ENCODE measurements around the gene C9orf78. TPM values are rescaled to one million over a fixed set of nuclear protein-coding genes. Genes with fewer than 3 reads are reported as not detected.

Gene C9orf78
- total RNA-seq, 3 donors from 2014 or later = 56.7 to 189 (median 57.8) TPM

DNA sequence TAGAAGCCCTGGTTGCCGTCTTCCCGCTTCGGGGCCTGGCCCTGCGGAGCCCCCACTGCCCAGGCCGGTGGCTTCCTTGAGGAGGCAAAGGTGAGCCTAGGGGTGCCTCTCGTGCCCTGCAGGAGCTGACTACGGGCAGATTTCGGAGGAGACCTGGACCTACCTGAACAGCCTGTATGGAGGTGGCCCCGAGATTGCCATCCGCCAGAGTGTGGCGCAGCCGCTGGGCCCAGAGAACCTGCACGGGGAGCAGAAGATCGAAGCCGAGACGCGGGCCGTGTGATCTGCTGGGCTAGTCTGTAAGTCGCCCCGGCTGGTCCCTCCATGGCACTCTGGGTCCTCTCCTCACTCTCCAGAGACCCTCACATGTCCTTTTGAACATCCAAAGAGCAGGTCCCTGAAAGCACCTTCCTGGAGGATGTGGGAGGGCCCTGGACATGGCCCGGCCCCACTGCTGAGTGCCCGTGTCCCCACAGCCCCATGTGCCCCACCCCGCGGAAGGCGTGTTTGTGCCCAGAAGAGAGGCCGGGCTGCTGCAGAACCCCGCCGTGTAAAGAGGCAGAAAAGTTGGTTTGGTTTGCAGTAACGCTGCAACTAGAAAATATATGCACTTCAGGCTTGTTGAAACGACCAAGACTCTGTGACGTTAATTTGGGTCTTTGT is 45.0 kb upstream of the C9orf78 start:
- TF ChIP-seq POLR2AphosphoS5 (IDR thresholded peaks at IDR 0.05) (no peak), POLR2A (IDR thresholded peaks at IDR 0.05) (no peak)
- TF ChIP-seq, protein P1, sequence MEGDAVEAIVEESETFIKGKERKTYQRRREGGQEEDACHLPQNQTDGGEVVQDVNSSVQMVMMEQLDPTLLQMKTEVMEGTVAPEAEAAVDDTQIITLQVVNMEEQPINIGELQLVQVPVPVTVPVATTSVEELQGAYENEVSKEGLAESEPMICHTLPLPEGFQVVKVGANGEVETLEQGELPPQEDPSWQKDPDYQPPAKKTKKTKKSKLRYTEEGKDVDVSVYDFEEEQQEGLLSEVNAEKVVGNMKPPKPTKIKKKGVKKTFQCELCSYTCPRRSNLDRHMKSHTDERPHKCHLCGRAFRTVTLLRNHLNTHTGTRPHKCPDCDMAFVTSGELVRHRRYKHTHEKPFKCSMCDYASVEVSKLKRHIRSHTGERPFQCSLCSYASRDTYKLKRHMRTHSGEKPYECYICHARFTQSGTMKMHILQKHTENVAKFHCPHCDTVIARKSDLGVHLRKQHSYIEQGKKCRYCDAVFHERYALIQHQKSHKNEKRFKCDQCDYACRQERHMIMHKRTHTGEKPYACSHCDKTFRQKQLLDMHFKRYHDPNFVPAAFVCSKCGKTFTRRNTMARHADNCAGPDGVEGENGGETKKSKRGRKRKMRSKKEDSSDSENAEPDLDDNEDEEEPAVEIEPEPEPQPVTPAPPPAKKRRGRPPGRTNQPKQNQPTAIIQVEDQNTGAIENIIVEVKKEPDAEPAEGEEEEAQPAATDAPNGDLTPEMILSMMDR (IDR thresholded peaks at IDR 0.05) = no peak

DNA sequence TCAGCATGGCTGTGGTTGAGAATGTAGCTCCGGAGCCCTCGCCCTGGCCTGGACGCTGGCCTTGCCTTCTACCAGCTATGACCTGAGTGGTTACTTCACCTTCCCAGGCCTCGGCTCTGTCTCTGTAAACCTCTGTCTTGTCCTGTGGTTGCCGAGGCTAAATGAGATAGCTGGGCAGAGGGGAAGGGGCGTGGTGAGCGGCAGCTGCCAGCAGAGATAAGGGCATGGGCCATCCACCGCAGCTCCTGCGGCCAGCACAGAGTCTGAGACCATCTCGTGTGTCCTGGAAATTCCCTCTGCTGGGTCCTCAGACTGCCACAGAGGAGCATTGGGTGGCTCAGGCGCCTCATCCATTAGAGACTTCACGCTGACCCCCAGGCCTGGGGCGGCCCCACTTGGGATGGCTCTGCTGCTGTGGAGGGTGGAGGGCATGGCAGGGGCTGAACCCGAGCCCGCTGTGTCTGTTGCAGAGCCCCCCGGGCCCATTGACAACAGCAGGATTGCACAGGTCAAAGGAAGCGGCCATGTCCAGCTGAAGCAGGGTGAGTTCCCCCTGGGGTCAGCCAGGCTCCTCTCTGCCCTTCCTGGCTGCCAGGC is 44.1 kb upstream of the C9orf78 start:
- H3K36me3 ChIP-seq = peaks cover 10% of the 10 kb centered on the region
- H3K4me1 ChIP-seq = peaks cover 4% of the 10 kb centered on the region in 2 donors
- H3K4me3 ChIP-seq = no peak overlapping the region
- no peaks in the 10 kb centered on the region for H3K9me3 ChIP-seq
- no peak overlapping the region for H3K27ac ChIP-seq
- DNase-seq (ENCODE audit: low spot score in 2 of 2) = no peak
- intact Hi-C loops (cut with DNase I; ENCODE audit: low total_unique reads) = no loop called here
- H3K27me3 ChIP-seq = no peaks in the 10 kb centered on the region
- no peak for TF ChIP-seq POLR2A (IDR thresholded peaks at IDR 0.05)
- TF ChIP-seq POLR2AphosphoS5 (IDR thresholded peaks at IDR 0.05) = no peak
- TF ChIP-seq, protein P1 (IDR thresholded peaks at IDR 0.05) = no peak

More for the DNA sequence above, 45.0 kb upstream of the C9orf78 start:
- Histone ChIP-seq H3K9me3 (no peaks in the 10 kb centered on the region), H3K4me3 (no peak overlapping the region), H3K36me3 (peaks cover 1% of the 10 kb centered on the region), H3K27ac (no peak overlapping the region), H3K4me1 (peaks cover 5 to 11% of the 10 kb centered on the region in 2 donors), H3K27me3 (no peaks in the 10 kb centered on the region)
- no peak for DNase-seq (ENCODE audit: low spot score in 2 of 2)
- intact Hi-C loops (cut with DNase I; ENCODE audit: low total_unique reads) = loop anchor here (10.0 kb wide), 1 partner anchor 165 kb away; the partner anchor contains the start of gene FNBP1

DNA sequence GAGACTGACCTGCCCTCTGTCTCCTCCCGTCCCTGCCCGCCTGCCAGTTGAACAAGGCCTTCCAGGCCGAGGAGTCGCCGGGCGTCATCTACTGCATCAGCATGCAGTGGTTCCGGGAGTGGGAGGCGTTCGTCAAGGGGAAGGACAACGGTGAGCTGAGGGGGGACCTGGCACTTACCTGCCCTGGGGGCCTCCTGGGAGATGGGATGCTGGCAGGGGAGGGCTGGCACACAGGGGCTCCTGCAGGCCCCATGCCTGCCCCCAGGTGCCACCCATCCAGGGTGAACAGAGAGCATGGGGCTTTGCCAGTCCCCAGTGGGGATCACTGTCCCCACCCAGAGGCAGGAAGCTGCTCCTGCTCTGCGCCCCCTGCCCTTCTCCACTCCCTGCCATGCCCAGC is 43.2 kb upstream of the C9orf78 start:
- intact Hi-C loops (cut with DNase I; ENCODE audit: low total_unique reads) = no loop called here
- H3K27me3 ChIP-seq = no peaks in the 10 kb centered on the region
- no peak for DNase-seq (ENCODE audit: low spot score in 2 of 2)
- no peak overlapping the region for H3K4me3 ChIP-seq
- H3K9me3 ChIP-seq = no peaks in the 10 kb centered on the region
- TF ChIP-seq POLR2A (IDR thresholded peaks at IDR 0.05) (no peak), POLR2AphosphoS5 (IDR thresholded peaks at IDR 0.05) (no peak)
- TF ChIP-seq, protein P1 (IDR thresholded peaks at IDR 0.05) = no peak
- no peak overlapping the region for H3K27ac ChIP-seq
- H3K4me1 ChIP-seq = no peaks in the 10 kb centered on the region
- peaks cover 11% of the 10 kb centered on the region for H3K36me3 ChIP-seq

DNA sequence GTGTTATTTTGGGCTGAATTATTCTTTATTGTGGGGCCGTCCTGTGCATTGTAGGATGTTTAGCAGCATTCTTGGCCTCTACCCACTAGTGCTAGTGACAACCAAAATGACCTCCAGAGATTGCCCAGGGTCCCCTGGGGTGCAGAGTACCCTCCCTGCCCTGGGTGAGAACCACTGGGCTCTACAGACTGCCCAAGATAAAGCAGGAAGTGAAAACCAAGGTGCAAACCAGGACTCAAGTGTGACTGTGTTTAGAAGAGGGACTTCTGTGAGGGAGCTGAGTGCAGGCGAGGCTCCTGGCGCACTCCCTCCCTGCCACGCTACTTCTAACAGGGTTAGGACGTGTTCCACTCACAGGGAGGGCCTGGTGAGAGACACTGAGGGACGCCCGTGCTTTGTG is 41.7 kb upstream of the C9orf78 start:
- Histone ChIP-seq H3K27ac (no peak overlapping the region), H3K36me3 (peaks cover 11% of the 10 kb centered on the region), H3K4me3 (no peak overlapping the region), H3K27me3 (no peaks in the 10 kb centered on the region), H3K9me3 (no peaks in the 10 kb centered on the region), H3K4me1 (no peaks in the 10 kb centered on the region)
- DNase-seq (ENCODE audit: low spot score in 2 of 2) = no peak
- intact Hi-C loops (cut with DNase I; ENCODE audit: low total_unique reads) = no loop called here
- TF ChIP-seq, protein P1 (IDR thresholded peaks at IDR 0.05) = no peak
- TF ChIP-seq POLR2AphosphoS5 (IDR thresholded peaks at IDR 0.05) (no peak), POLR2A (IDR thresholded peaks at IDR 0.05) (no peak)

DNA sequence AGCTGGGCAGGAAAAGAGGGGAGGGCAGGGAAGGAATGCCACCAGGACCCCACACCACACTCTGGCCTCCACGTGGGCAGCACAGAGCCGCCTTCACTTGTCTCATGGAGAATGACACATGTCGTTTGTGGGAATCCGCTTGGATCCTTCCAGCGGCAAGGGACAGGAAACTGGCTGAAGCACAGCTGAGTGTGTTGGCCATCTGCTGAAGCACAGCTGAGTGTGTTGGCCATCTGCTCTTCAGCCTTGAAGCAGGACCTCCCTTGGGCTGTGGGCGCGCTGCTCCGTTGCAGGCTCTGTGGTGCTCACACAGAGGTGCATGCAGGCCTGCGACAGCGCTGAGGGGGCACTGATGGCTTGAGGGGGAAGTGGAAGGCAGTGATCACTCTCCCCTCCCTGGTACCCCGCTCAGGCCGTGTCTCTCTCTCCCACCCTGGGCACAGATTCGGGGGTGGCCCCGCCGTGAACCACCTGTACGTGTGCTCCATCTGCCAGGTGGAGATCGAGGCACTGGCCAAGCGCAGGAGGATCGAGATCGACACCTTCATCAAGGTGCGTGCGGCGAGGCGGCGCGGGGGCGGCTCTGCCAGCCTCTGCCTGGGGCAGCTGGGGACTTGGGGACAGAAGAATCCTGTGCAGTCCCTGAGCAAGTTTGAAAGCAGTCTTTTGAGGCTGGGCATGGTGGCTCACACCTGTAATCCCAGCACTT is 40.8 kb upstream of the C9orf78 start:
- Histone ChIP-seq H3K9me3 (no peaks in the 10 kb centered on the region), H3K4me1 (no peaks in the 10 kb centered on the region), H3K27ac (no peak overlapping the region), H3K27me3 (no peaks in the 10 kb centered on the region), H3K4me3 (no peak overlapping the region), H3K36me3 (peaks cover 11% of the 10 kb centered on the region)
- intact Hi-C loops (cut with DNase I; ENCODE audit: low total_unique reads) = no loop called here
- no peak for TF ChIP-seq POLR2AphosphoS5 (IDR thresholded peaks at IDR 0.05)
- no peak for TF ChIP-seq POLR2A (IDR thresholded peaks at IDR 0.05)
- TF ChIP-seq, protein P1 (IDR thresholded peaks at IDR 0.05) = no peak
- no peak for DNase-seq (ENCODE audit: low spot score in 2 of 2)

Data from breast epithelium (tissue), 4 donors.